Ureter (tissue), 1 donor: ENCODE data around the gene SHISAL1. TPM values are rescaled to one million over a fixed set of nuclear protein-coding genes. Genes with fewer than 3 reads are reported as not detected.

Experiments
- DNase-seq: peaks from one replicate; pipeline ENCODE4 v3.0.0-alpha.2; 2020; ENCODE audit warnings: low spot score
- total RNA-seq: library from RNA; stranded (reverse); gene quantifications from one replicate; pipeline ENCODE4 v1.2.4, GENCODE V29; 2023
- donor health status: DM: yes; HTN: yes; CAD: no.

Gene SHISAL1
- total RNA-seq, 1 donor from 2014 or later: 4.0 TPM

DNA sequence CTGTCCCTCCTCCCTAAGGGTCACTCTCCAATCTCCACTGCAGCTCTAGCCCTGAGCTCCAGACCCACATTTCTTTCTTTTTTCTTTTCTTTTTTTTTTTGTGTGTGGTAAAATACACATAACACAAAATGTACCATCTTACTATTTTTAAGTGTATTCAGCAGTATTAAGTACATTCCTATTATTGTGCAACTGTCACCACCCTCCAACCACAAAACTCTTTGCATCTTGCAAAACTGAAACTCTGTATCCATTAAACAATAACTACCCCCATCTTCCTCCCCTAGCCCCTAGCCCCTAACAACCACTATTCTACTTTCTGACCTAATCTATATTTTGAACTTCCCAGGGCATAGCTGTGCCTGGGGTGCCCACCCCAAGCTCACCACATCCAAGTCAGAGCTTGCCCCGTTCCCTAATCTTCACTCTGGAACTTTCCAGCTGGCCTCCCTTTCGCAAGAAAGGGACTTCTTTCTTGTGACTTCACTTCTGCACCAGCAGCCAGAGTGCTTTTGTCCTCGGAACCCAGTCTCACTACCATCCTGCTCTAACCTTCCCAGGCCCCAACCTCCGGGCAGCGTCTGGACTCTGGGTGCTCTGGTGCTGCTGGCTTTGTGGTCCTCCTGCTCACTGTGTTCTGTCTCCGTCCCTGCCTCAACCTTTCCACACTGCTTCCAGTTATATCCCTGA is 101.3 kb downstream of the SHISAL1 start:
- DNase-seq: no peak

DNA sequence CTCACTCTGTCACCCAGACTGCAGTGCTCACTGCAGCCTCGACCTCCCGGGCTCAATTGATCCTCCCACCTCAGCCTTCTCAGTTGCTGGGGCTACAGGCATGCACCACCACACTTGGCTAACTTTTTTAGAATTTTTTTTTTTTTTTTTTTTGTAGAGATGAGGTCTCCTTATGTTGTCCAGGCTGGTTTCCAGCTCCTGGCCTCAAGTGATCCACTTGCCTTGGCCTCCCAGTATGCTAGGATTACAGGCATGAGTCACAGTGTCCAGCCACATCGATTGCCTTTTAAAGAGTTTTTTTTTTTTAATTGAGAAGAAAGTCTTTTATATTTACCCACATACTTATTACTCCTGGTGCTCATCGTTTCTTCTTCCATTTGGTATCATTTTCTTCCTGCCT is 102.0 kb downstream of the SHISAL1 start:
- DNase-seq: no peak

DNA sequence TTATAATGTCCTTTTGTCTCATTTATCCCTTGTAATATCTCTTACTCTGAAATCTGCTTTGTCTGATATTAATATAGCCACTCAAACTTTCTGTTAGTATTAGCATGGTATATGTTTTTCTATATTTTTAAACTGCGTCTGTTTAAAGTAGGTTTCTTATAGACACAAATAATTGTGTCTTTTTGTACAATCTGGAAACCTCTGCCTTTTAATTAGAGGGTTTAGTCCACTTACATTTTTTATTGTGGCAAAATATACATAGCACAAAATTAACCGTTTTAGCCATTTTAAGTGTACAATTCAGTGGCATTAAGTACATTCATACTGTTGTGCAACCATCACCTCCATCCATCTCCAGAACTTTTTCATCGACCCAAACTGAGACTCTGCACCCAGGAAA is 103.4 kb downstream of the SHISAL1 start:
- DNase-seq: no peak

DNA sequence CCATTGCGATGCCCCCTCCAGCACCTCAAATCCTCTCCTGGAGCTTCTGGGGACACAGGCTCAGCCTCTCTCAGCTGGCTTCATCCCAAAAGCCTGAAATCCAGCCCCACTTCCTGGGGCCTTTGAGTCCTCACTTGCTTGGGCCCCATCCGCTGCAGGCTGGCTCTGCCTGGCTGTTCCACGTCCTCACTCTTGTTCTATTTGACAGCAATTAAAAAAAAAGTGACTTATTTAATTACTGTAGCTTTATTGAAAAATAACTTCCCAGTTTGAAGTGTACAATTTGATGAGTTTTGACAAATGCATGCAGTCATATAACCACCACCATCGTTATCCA is 104.8 kb downstream of the SHISAL1 start:
- DNase-seq: no peak

DNA sequence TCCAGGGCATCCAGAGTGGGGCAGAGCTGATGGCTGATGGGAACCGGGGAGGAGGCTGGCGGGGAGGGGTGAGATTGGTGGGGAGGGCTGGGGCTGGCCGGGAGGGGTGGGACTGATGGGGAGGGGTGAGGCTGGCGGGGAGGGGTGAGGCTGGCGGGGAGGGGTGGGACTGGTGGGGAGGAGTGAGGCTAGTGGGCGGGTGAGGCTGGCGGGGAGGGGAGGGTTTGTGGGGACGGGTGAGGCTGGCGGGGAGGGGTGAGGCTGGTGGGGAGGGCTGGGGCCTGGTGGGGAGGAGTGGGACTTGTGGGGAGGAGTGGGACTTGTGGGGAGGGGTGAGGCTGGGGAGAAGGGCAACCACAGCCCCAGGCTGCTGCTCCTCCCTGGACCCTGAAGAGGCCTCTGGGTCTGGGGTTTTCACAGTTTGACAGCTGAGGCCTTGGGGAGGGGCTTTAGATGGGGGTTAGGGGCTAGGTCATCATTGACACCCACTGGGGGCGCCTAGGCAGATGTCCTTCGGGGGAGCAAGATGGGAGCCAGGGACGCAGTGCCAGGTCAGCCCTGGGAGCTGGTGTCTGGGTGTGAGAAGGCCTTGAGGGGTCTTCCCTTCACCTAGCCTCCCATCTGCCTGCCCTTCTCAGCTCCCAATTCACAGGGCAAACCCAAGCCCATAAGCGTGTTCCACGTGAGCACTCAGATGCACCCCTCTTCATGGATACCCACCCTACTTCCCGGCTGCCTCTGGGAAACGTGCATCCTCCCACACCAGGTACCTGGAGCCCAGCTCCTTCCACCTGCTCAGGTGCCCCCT is 105.4 kb downstream of the SHISAL1 start:
- no peak for DNase-seq

DNA sequence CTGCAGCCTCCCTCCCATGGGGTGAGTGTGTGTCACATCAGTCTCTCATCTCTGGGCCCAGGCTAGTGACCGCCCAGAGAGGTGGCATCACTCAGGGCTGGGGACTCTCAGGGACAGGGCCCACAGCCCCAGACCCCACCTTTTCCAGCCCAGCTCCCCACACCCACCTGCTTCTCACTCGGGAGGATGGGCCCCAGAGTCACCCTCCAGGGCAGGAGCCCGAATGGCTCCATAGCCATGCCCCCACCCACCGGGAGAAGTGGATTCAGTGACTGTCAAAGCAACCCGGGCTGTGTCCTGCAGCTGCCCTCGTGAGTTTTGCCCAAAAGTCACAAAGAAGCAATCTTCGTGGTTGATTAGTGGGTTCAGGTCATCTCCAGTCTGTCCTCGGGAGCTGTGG is 106.1 kb downstream of the SHISAL1 start:
- DNase-seq: no peak

DNA sequence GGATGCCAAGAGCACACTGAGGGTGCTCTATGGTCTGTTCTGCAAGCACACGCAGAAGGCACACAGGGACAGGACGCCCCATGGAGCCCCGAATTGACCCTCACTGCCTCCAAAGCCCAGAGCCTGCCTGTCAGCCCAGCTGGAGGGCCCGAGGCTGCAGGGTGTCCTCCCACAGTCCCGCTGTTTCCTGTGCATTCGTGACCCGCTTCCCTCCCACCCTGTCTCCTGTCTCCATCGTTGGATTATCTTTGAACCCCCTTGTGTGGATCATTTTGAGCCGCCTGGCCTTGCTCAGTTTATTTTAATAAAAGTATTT is 106.5 kb downstream of the SHISAL1 start:
- no peak for DNase-seq

DNA sequence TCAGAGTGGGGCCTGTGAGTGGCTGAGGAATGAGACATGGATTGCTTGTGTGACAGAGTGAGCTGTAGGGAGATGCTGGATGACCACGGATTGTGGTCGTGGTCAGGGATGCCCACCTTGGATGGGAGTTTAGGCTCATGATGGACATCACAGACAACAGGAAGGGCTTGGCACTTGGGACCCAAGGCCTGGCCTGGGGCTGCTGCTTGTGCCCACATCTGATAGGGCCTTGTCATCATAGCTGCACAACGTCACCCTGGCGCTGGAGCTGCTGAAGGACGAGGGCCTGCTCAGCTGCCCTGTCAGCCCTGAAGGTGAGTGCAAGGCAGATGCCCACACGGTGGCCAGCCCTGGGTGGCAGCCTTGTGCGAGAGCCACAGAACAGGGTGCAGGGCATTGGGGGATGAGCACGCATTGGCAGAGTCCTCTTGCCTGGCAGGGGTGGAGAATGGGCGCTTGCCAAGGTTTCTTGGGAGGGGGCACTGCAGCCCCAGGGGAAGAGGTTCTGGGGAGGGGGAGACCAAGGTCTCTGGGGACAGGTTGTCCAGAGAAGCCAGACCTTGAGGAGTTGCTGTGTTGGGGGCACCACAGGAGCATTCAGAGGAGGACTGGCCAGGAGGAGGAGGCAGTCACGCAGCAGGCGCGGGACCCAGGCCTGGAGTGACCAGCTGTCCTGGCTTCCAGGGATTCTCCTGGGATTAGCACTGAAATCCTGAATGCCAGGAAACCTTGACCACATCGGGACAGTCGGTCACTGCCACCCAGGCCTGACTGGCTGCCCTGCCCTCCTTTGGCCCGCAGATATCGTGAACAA is 107.0 kb downstream of the SHISAL1 start:
- no peak for DNase-seq

DNA sequence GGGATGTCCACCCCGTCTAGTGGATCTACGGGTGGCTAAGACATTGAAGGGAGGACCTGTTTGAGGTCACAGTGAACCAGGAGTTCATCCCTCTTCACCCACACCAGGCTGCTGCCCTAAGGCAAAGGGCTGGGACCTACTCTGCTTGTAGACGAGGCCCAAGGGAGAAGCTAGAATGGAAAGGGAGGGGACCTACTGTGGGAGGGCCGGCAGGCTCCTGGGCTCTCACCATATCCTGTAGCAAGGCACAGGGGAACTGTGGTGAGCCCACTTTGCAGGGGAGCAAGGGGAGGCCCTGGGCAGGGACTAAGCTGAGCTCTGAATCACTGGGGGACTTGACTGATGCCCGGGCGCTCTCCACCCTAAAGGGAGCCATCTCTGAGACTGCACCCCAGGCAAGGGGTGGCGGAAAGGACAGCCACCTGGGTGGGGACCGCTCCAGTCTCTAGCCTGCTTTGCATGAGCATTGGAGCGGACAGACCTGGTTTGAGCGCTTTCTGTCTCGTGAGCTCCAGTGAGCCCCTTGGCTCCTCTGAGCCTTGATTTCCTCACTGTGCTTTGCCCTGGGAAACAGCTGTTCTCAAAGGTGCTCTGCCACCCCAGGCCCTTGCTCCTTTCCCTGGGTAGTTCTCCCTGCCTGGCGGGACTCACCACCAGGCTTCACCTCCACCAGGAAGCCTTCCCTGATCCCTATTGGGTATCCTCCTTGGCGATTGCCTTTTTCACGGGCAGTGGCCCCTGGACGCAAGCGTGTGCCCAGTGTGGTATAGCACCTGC is 107.8 kb downstream of the SHISAL1 start:
- no peak for DNase-seq

DNA sequence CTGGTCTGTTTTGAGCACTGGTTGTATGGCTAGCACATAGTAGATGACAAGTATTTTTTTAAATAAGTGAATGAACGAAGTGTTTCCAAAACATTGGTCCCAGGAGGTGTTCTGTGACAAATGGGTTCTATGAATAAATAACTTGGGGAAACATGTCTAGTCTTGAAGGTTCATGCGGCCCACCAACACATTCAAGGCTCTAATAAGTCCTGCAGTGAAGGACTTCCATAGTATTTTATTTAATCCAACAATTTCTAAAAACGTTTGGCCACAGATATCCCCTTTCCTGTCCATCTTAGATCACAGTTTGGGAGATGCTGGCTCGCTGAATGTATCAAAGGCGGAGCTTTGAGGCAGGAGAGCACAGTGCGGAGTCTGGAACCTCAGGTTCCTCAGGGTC is 109.5 kb downstream of the SHISAL1 start:
- no peak for DNase-seq

DNA sequence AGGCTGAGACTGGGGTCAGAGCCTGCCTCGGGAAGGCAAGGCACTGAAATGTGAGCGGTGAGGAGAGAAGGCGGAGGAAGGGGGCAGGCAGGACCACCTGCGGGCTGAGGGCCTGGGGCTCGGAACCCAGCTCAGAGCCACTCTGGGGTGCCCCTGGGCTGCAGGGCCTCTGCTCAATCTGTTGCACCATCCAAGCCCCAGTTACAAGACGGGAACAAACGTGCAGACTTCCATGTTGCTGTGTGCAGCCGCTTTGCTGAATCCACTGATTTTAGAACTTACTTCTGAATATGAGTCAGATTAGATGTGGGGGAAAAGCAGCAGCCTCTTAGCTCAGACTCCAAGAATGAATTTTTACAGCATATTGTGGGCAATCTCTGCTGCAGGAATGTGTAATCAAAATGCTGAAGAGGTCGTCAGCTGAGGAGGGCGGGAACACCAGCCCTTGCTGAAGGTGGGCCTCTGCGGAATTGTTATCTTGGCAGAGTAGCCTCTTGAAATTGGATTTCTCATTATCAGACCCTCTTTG is 110.4 kb downstream of the SHISAL1 start:
- DNase-seq: no peak

DNA sequence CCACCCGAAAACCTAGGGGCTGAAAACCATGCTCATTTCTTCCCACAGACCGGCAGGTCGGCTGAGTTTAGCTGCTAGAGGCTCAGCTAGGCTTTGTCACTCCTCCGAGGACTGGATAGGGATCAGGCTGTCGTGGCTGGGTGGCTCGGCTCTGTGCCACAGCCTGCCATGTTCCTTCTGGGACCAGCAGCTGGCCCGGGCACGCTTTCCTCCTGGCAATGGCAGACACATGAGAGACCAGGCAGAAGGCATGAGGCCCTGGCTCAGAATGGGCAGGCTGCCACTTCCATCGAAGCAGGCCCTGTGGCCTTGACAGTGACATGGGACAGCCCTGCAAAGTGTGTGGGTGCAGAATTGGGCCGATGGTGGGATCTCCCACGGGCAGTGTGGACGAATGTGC is 111.1 kb downstream of the SHISAL1 start:
- no peak for DNase-seq

DNA sequence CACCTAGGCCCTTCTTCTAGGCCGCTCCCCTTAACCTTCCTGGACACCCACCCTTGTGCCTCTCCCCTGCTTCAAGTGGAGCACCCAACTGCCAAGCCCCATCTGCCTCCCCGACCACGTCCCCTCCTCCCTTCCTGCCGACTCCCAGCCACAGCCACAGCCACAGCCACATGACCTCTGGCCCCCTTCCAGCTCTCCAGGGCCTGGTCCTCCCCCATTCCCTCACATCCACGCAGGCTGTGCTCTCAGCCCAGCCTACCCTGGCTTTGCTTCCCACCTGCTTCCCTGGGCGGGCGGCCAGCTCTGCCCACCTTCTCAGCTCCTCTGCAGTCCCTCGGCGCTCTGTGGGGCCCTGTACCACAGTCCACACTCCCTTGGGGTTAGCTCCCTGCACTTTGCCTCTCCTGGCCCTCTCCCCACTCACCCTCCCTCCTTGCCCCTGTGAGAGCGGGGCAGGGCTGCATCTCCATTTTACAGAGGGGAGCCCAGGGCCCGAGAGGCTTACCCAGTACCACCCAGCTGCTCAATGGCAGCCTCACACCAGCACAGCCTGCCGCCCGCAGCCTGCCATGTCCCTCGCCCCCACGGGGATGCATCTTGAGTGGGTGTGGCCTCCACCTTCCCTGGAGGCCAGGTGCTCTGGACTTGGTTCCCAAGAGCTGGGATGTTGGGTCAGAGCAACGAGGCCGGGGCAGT is 111.7 kb downstream of the SHISAL1 start:
- DNase-seq: no peak

DNA sequence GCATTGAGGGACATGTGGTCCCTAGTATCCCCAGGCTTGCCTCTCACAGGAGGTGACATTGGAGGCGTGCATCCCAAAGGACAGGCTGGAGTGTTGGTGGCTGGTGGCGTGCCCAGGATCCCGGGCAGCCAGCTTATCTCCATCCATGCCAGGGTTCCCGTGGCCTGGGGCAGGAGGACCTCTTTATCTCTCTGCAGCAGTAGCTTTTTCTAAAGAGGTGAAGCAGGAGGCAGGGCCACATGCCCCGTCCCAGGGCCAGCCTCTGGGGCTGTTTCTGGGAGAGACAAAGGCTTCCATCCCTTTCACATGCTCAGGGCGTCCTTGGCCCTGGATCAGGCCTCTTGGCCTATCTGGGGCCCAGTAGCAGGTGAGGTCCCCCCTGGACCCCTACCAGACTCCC is 112.3 kb downstream of the SHISAL1 start:
- no peak for DNase-seq

DNA sequence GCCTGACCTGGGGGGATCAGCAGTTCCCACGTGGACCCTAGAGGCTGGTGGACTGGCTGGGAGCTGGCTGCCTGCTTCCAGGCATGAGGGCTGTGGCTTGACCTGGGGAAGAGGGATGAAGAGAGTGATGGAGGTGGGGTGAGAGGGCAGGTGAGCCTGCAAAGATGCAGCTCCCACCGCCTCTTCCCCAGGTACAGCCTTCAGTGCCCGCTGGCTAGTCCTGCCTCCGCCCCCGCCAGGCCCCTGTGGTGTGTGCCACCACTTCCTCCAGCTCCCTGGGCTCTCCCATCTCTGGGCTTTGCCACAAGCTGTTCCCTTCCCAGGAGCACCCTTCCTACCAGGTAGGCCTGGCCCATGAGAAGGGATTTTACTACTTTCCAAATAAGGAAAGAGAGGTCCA is 112.9 kb downstream of the SHISAL1 start:
- DNase-seq: no peak

DNA sequence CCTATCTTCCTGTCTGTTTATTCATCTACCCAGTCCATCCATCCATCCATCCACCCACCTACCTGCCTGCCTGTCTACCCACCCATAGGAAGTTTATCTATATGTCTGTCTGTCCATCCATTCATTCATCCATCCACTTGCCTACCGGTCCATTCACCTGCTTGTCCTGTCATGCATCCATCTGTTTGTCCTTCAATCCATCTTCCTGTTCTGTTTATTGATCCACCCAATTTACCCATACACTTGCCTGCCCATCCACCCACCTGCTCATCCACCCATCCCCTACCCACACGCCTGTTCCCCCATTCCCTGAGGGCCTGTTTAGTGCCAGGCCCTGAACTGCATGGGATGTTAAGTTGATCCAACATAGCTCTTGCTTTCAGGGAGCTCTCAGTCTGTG is 113.6 kb downstream of the SHISAL1 start:
- no peak for DNase-seq

DNA sequence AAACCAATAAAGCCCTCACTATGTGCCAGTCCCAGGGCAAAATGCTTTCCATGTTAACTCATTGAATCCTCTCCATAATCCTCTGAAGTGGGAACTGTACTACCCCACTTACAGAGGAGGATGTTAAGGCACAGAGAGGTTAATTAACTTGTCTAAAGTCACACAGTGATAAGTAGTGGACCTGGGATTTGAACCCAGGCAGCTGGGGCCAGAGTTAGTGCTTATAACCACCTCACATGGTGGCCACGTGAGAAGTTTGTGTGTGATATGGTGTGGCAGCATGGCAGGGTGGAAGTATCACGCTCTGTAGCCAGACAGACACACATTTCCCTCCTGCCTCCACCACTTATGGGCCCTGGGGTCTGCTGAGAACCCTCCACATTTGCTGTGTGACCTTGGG is 115.5 kb downstream of the SHISAL1 start:
- DNase-seq: no peak

DNA sequence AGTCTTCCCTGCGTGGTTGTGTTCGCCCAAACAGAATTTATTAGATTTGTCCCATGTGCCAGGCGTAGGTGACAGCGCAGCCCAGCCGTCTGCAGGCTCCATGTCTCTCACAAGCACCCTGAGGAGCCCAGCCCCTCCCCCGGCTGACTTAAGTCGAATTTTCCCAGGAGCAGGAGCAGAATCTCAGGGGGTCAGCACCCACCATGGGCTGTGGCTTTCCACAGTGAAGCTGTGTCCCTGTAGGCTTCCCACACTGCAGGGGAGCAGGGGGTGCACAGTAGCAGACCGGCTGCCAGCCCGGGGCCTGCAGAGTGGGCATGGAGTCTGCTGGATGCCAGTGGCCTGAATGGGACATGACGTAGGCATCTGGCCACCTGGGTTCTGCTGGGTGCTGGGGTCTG is 116.0 kb downstream of the SHISAL1 start:
- DNase-seq: no peak

DNA sequence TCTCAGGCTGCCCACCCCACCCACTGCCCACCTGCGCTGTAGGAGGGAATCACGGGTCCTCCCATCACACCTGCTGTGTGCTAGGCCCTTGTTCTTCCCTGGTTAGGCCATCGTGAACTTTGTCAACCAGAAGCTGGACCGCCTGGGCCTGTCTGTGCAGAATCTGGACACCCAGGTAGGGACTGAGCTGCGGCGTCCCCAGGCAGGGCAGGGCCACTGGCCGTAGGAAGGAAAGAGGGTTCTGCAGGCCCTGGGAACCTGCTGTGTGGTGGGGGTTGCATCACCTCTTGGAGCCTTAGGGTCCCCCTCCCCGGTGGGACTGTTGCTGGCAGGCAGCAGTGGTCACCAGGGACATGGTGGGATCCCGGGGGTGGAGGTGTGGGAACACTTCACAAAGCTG is 116.5 kb downstream of the SHISAL1 start:
- DNase-seq: no peak

DNA sequence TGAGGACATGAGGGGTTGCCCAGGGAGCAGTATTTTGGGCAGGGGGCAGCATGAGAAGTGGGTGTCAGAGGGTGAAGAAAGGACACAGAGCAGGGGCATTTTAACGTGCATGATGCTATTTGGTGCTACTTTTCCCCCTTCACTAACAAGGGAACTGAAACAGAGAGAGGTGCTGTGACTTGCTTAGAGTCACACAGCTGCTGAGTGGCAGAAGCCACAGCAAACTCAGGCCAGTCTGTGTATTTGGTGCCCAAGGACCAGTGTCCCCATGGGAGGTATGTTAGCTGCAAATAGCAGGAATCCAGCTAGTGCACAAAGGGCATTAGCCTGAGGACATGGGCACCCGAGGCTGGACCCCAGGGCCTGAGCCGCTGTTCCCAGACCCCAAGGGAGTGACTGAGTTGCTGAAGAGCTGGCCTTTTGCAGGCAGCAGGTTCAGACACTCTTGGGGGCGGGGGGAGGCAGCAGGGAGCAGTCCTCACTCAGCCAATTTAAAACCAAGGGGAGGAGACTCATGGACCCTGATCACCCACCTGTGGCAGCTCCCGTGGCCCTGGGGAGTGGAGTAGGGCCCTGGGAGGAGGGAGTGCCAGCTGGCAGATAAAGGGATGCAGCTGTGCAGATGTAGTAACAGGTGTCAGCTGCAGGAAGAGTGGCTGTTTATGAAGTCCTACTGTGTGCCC is 117.4 kb downstream of the SHISAL1 start:
- no peak for DNase-seq

DNA sequence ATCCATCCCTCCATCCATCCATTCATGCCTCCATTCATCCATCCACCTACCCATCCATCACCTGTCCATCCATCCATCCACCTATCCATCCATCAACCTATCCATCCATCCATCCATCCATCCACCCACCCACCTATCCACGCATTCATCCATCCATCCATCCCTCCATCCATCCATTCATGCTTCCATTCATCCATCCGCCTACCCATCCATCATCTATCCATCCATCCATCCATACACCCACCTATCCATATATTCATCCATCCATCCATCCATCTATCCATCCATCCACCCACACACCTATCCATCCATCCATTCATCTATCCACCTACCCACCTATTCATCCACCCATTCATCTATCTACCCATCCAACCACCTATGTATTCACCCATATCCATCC is 118.2 kb downstream of the SHISAL1 start:
- DNase-seq: no peak
